Common myeloid progenitor, CD34-positive (primary cell): Measurements from ENCODE around the gene SLIT3.

Experiments used
- CTCF ChIA-PET: fragments of 350-600 bp; sonication (Branson Sonifier 250); formaldehyde crosslinking; loops from one replicate; lab custom pipeline; 2021; ENCODE audit warnings: antibody characterized with exemption; lab: Charles Lee
- POLR2A ChIA-PET: fragments of 350-600 bp; sonication (Branson Sonifier 250); formaldehyde crosslinking; loops from one replicate; lab custom pipeline; 2021; ENCODE audit warnings: antibody characterized with exemption; lab: Charles Lee
- DNase-seq, 3 donors: peaks; one replicate each; pipeline versions ENCODE4 v3.0.0 to v3.0.0-alpha.2; 2013
- H3K27ac ChIP-seq, 2 experiments: 1 replicate in 1 of 2; 2 replicates in 1 of 2; pipeline ENCODE4 v1.7.0; 2013; ENCODE audit warnings: inconsistent platforms in 2 of 2, low read length in 2 of 2, mild to moderate bottlenecking in 2 of 2, low read depth in 1 of 2, moderate library complexity in 1 of 2; ENCODE audit not compliant: severe bottlenecking in 2 of 2, insufficient read depth in 1 of 2, poor library complexity in 1 of 2
- H3K27me3 ChIP-seq, 5 experiments: replicated peaks in 2 of 5; 1 replicate in 3 of 5; 2 replicates in 2 of 5; pipeline versions ENCODE4 v1.6.1 to v1.7.0; 2013; ENCODE audit warnings: low read length in 4 of 5, mild to moderate bottlenecking in 2 of 5, moderate library complexity in 2 of 5, inconsistent platforms in 1 of 5; ENCODE audit not compliant: insufficient read depth in 5 of 5, control insufficient read depth in 4 of 5
- H3K36me3 ChIP-seq, 4 experiments: 1 replicate in 2 of 4; 2 replicates in 2 of 4; pipeline versions ENCODE4 v1.6.1 to v1.7.0; 2013; ENCODE audit warnings: low read length in 3 of 4, control low read depth in 1 of 4, mild to moderate bottlenecking in 1 of 4; ENCODE audit not compliant: control insufficient read depth in 4 of 4, insufficient read depth in 4 of 4
- H3K4me1 ChIP-seq, 4 experiments: 1 replicate in 3 of 4; 2 replicates in 1 of 4; pipeline versions ENCODE4 v1.6.1 to v1.7.1; 2013; ENCODE audit warnings: low read length in 3 of 4, mild to moderate bottlenecking in 3 of 4, control low read depth in 1 of 4, inconsistent platforms in 1 of 4, moderate library complexity in 1 of 4; ENCODE audit not compliant: control insufficient read depth in 4 of 4, insufficient read depth in 4 of 4; ENCODE audit errors: control extremely low read depth in 1 of 4
- H3K4me3 ChIP-seq, 7 experiments: 1 replicate in 4 of 7; 2 replicates in 3 of 7; pipeline versions ENCODE4 v1.5.1 to v1.7.0; 2013; ENCODE audit warnings: mild to moderate bottlenecking in 7 of 7, low read length in 6 of 7, moderate library complexity in 6 of 7, inconsistent platforms in 2 of 7, low read depth in 2 of 7, control low read depth in 1 of 7; ENCODE audit not compliant: insufficient read depth in 4 of 7, control insufficient read depth in 1 of 7; ENCODE audit errors: extremely low read depth in 1 of 7
- H3K9me3 ChIP-seq, 5 experiments: 1 replicate in 4 of 5; 2 replicates in 1 of 5; pipeline versions ENCODE4 v1.6.1 to v1.7.1; 2013; ENCODE audit warnings: low read length in 4 of 5, mild to moderate bottlenecking in 2 of 5, inconsistent platforms in 1 of 5, low read depth in 1 of 5, moderate library complexity in 1 of 5; ENCODE audit not compliant: control insufficient read depth in 4 of 5, insufficient read depth in 2 of 5; ENCODE audit errors: control extremely low read depth in 1 of 5
- WGBS: methylation state at CpG from one replicate; pipeline ENCODE4 v1.1.5; 2013; ENCODE audit not compliant: insufficient coverage; 5-methylcytosine and 5-hydroxymethylcytosine counted together

SLIT3 gene

DNA sequence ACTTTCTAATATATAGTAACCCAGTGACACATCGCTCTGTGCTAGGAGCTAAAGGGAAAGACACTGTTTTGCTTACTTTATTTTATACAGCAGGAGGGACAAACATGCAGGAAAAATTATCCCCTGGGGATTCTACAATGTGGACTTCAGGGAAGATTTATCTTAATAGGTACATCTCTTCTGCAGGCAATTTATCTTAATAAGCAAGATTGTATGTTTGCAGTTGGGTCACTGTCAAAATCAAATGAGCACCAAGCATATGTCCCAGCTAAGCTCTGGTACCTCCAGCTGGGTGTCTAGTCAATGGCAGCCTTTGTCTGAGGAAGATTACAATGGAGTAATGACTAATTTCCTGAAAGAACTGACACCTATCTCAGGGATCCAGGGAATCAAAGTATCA, 411.9 kb downstream of the SLIT3 start:
- WGBS, result no CpG with 5 or more reads among the region's 1 CpG
- no peak for DNase-seq
- ChIA-PET CTCF (no interaction called here), POLR2A (no interaction called here)
- Histone ChIP-seq H3K4me3 (no peak overlapping the region), H3K9me3 (no peaks in the 10 kb centered on the region), H3K36me3 (no peaks in the 10 kb centered on the region), H3K27ac (no peak overlapping the region), H3K27me3 (peaks cover 0 to 9% (median 0%) of the 10 kb centered on the region in 5 experiments), H3K4me1 (no peaks in the 10 kb centered on the region)

DNA sequence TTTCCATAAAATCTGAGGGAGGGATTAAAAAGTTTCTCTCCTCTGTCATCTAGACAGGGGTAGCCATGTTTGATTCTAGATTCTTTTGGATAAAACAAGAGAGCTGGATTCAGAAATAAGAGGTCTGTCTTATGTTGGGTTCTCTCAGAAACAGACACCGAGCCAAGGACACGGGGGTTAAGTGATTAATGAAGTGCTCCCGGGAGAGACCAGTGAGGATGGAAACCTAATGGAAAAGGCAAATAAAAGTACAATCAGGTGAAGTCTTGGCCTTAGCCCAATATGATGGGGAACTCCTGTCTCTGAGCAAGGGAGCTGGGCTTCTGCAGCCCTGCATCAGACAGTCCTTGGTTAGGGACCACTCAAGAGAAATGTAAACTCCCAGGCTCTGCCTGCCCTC, 413.0 kb downstream of the SLIT3 start:
- no peaks in the 10 kb centered on the region for H3K36me3 ChIP-seq
- H3K4me3 ChIP-seq, result no peak overlapping the region
- H3K4me1 ChIP-seq, result no peaks in the 10 kb centered on the region
- no peak for DNase-seq
- no peak overlapping the region for H3K27ac ChIP-seq
- H3K9me3 ChIP-seq, result no peaks in the 10 kb centered on the region
- POLR2A ChIA-PET, result no interaction called here
- WGBS, result 85% methylated on average over 3 of the region's 3 CpGs
- CTCF ChIA-PET, result no interaction called here
- peaks cover 0 to 9% (median 0%) of the 10 kb centered on the region in 5 experiments for H3K27me3 ChIP-seq

DNA sequence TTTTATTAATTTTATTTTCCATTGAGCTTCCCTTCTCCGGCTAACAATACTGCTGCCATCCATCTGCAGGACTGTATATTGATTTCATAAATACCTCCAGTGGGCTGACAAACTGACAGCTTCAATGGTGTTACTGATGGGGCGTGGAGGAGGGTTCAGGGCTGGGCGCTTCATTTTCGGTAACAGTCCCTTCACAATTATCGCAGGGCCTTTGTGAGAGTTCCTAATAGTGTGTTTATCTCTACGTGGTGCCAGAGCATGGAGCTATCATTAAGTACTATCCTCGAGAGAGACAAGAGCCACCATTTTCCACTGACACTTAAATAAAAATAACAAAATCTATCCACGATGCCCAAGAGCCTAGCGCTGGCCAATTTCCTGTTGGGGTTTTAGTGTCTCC, 414.8 kb downstream of the SLIT3 start:
- no peak overlapping the region for H3K27ac ChIP-seq

DNA sequence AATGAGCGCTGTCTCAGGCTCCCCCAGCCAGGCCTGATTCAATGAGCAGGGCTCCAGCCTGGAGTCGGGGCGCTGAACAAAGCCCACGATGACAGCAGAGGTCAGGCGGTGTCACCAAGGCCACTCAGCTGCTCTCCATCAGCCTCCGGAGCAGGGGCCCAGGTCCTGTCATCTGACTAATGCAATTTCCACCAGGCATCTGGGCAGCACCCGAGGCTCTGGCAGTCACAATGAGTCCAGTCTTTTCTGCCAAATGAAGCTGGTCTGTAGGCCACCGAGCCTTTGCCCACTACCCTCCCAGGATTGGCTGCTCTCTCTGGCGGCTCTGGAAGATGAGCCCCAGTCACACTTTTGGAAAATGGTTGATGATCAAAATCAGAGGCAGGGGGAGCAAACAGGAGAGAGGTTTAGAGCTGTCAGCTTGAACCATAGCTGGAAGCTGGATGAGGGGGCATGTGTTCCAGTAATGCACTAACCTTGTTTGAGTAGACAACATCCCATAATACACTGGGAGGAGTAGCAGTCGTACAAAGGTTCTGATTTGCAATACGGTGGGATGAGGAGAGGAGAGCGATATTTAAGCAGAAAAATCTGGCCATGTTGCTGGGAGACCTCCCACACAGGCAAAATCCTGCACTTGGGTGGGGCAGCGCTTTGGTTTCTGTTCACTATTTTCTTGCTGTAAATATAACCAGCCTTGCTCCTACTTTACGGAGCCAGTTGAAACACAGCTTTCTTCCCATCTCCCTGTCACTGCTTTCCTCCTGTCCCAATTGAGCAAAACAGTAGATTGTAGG, 415.4 kb downstream of the SLIT3 start:
- no peak overlapping the region for H3K27ac ChIP-seq
- WGBS, result 89% methylated on average over 9 of the region's 14 CpGs
- POLR2A ChIA-PET, result interaction anchor here (0.6 kb wide), 1 partner anchor 1010 kb away, joined by 3 read pairs; no protein-coding TSS in a partner anchor
- CTCF ChIA-PET, result interaction anchor here (1.0 kb wide), 1 partner anchor 58 kb away, joined by 3 read pairs; no protein-coding TSS in a partner anchor
- no peaks in the 10 kb centered on the region for H3K36me3 ChIP-seq
- H3K4me3 ChIP-seq, result no peak overlapping the region
- H3K9me3 ChIP-seq, result no peaks in the 10 kb centered on the region
- DNase-seq, result no peak
- H3K27me3 ChIP-seq, result peaks cover 0 to 9% (median 0%) of the 10 kb centered on the region in 5 experiments
- no peaks in the 10 kb centered on the region for H3K4me1 ChIP-seq

More for the DNA sequence above, 414.8 kb downstream of the SLIT3 start:
- Histone ChIP-seq H3K9me3 (no peaks in the 10 kb centered on the region), H3K4me1 (no peaks in the 10 kb centered on the region), H3K36me3 (no peaks in the 10 kb centered on the region), H3K27me3 (peaks cover 0 to 9% (median 0%) of the 10 kb centered on the region in 5 experiments), H3K4me3 (no peak overlapping the region)
- CTCF ChIA-PET, result interaction anchor here (1.0 to 1.3 kb wide), 2 partner anchors 33 to 57 kb away, joined by 3 read pairs; no protein-coding TSS in a partner anchor
- POLR2A ChIA-PET, result no interaction called here
- WGBS, result 87% methylated on average over 6 of the region's 9 CpGs
- no peak for DNase-seq

DNA sequence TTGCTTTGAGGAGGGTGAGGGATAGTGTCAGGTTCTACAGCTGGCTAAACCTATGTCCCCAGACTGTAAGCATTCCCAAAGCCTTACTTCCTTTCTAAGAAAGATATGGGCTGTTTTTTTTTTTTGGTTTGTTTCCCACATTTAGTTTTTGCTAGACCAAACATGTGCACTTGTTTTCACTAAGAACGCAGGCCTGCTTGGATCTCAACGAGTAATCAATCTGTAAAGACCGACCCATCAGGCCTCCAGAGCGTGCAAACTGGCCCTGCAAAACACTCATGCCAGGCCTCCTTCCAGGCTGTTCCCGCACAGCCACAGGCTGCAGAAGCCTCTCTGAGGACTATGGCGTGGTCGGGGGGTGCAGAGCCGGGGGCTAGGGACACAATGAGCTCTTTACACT, 416.9 kb downstream of the SLIT3 start:
- Histone ChIP-seq H3K4me1 (no peaks in the 10 kb centered on the region), H3K9me3 (no peaks in the 10 kb centered on the region), H3K36me3 (no peaks in the 10 kb centered on the region), H3K4me3 (no peak overlapping the region), H3K27ac (no peak overlapping the region), H3K27me3 (peaks cover 0 to 9% (median 0%) of the 10 kb centered on the region in 5 experiments)
- 100% methylated on average over 8 of the region's 8 CpGs for WGBS
- no peak for DNase-seq
- ChIA-PET POLR2A (no interaction called here), CTCF (no interaction called here)

DNA sequence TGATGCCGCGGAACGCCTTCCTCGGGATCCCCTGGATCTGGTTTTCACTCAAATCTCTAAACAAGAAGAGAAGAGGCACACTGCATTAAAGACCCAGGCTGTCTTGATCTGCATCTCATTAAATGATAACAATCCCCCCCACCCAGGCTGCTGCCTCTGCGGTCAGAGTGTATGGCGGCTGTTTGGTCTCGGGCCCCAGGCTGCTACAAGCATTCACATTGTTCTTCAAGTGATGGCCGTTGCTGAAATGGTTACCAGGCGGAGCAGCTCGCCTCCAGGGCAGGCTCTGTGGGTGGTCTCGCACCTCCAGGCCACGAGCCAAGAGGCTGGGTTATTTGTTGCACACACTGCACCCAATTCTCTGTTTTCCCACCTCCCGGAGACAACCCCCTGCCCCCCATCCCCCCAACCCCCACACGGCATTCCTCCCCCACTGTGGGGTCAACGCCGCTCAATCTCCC, 417.6 kb downstream of the SLIT3 start:
- no peak for DNase-seq
- POLR2A ChIA-PET, result no interaction called here
- H3K27me3 ChIP-seq, result peaks cover 0 to 9% (median 0%) of the 10 kb centered on the region in 5 experiments
- H3K36me3 ChIP-seq, result no peaks in the 10 kb centered on the region
- H3K4me3 ChIP-seq, result no peak overlapping the region
- CTCF ChIA-PET, result no interaction called here
- H3K27ac ChIP-seq, result no peak overlapping the region
- no peaks in the 10 kb centered on the region for H3K9me3 ChIP-seq
- H3K4me1 ChIP-seq, result peaks cover 0 to 3% (median 1%) of the 10 kb centered on the region in 4 experiments
- WGBS, result 88% methylated on average over 11 of the region's 16 CpGs

DNA sequence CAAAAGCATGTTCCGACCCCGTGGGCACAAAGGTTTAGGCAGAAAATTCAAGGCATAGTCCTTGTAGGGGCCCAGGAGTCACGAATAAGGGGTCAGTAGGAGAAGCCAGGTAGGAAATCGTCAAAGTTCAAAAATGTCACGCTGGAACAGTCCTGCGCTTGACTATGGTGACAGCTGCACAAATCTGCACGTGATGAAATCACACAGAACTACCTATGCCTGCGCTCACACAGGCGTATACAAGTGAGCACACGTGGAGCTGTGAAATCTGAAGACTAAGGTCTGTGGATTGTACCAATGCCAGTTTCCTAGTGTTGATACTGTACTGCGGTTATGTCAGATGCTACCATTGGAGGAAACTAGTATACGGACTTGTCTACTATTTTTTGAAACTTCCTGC, 418.7 kb downstream of the SLIT3 start:
- 93% methylated on average over 8 of the region's 12 CpGs for WGBS
- peaks cover 9 to 12% (median 10%) of the 10 kb centered on the region in 4 experiments for H3K4me1 ChIP-seq
- H3K27ac ChIP-seq, result no peak overlapping the region
- H3K4me3 ChIP-seq, result no peak overlapping the region
- no peaks in the 10 kb centered on the region for H3K9me3 ChIP-seq
- H3K36me3 ChIP-seq, result no peaks in the 10 kb centered on the region
- peaks cover 0 to 7% (median 0%) of the 10 kb centered on the region in 5 experiments for H3K27me3 ChIP-seq
- ChIA-PET CTCF (no interaction called here), POLR2A (no interaction called here)
- no peak for DNase-seq
